Osteoblast (primary cell): ENCODE data around the gene ELAPOR1. TPM values are rescaled to one million over a fixed set of nuclear protein-coding genes. Genes with fewer than 3 reads are reported as not detected.

Experiments
- DNase-seq: peaks from one replicate; pipeline ENCODE4 v3.0.0; 2011; ENCODE audit warnings: low spot score, mixed read lengths; ENCODE audit not compliant: insufficient read length; ENCODE audit errors: missing footprints
- H2AFZ ChIP-seq: 2 replicates; pipeline ENCODE4 v1.6.0; 2011; ENCODE audit warnings: mild to moderate bottlenecking, low read length
- H3K27ac ChIP-seq: 2 replicates; pipeline ENCODE4 v1.5.1; 2011; ENCODE audit warnings: mild to moderate bottlenecking, low read depth, low read length, moderate library complexity
- H3K27me3 ChIP-seq: 2 replicates; pipeline ENCODE4 v1.6.0; 2012; ENCODE audit warnings: mild to moderate bottlenecking, control low read depth, inconsistent platforms, low read length, moderate library complexity; ENCODE audit not compliant: insufficient read depth
- H3K36me3 ChIP-seq: 2 replicates; pipeline ENCODE4 v1.5.1; 2011; ENCODE audit warnings: mild to moderate bottlenecking, low read length, control low read depth, moderate library complexity; ENCODE audit not compliant: insufficient read depth
- H3K4me1 ChIP-seq: 2 replicates; pipeline ENCODE4 v1.5.1; 2011; ENCODE audit warnings: mild to moderate bottlenecking, low read length, control low read depth, moderate library complexity; ENCODE audit not compliant: insufficient read depth
- H3K4me2 ChIP-seq: 2 replicates; pipeline ENCODE4 v1.6.0; 2011; ENCODE audit warnings: mild to moderate bottlenecking, low read length; ENCODE audit not compliant: insufficient read depth
- H3K4me3 ChIP-seq: fragments of 200-600 bp; sonication (generic); 3 replicates; pipeline ENCODE4 v1.5.1; 2012; ENCODE audit warnings: mild to moderate bottlenecking, low read length, inconsistent platforms; ENCODE audit not compliant: insufficient read depth
- H3K79me2 ChIP-seq: 2 replicates; pipeline ENCODE4 v1.6.0; 2012; ENCODE audit warnings: mild to moderate bottlenecking, low read length, control low read depth, inconsistent platforms; ENCODE audit not compliant: insufficient read depth
- H3K9me3 ChIP-seq: 2 replicates; pipeline ENCODE4 v1.5.1; 2011; ENCODE audit warnings: low read depth, low read length, control low read depth
- H4K20me1 ChIP-seq: 2 replicates; pipeline ENCODE4 v1.6.0; 2012; ENCODE audit warnings: mild to moderate bottlenecking, low read length, control low read depth; ENCODE audit not compliant: insufficient read depth
- total RNA-seq: library from RNA; depleted of rRNA; stranded (reverse); fragments of >200 nt; gene quantifications from 2 replicates; pipeline ENCODE4 v1.2.3, GENCODE V29; 2012
- TF ChIP-seq, protein P1 (sequence below): IDR thresholded peaks from 2 replicates; pipeline ENCODE4 v1.5.1; 2011; ENCODE audit warnings: mild to moderate bottlenecking, low read depth, low read length, moderate library complexity; ENCODE audit errors: extremely low read depth

Gene ELAPOR1
- total RNA-seq, 1 donor, result 0.36 TPM

DNA sequence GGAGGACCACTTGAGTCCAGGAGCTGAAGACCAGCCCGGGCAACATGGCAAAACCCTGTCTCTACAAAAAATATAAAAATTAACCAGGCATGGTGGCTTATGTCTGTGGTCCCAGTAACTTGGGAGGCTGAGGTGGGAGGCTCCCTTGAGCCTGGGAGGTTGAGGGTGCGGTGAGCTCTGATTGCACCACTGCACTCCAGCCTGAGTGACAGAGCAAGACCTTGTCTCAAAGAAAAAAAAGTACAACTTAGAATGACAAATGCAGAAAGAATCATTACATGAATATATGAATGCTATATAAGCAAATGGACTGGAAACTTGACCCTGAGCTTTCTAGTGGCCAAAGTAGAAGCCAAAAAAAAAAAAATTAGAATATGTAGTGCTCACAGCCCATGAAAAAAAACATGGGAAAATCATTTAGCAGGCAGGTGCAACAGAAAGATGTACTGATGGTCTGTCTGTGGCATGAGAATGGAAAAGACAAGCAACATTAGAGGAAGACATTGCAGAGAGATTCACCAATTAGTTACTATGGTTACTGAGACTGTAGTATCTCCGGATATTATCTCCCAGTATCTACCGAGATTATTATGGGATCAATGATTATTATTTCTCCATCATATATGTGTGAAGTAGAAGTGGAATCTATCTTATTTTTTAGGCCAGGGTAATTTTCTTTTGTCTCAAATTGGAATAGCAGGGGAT, 19.2 kb downstream of the ELAPOR1 start:
- H3K79me2 ChIP-seq, result no peaks in the 10 kb centered on the region
- no peaks in the 10 kb centered on the region for H4K20me1 ChIP-seq
- H3K27ac ChIP-seq, result no peak overlapping the region
- peaks cover 3% of the 10 kb centered on the region for H3K27me3 ChIP-seq
- no peak for DNase-seq
- no peak overlapping the region for H3K4me3 ChIP-seq
- H3K9me3 ChIP-seq, result no peaks in the 10 kb centered on the region
- no peaks in the 10 kb centered on the region for H3K36me3 ChIP-seq
- H3K4me1 ChIP-seq, result peaks cover 4% of the 10 kb centered on the region
- no peak overlapping the region for H2AFZ ChIP-seq
- H3K4me2 ChIP-seq, result no peak overlapping the region
- TF ChIP-seq, protein P1, sequence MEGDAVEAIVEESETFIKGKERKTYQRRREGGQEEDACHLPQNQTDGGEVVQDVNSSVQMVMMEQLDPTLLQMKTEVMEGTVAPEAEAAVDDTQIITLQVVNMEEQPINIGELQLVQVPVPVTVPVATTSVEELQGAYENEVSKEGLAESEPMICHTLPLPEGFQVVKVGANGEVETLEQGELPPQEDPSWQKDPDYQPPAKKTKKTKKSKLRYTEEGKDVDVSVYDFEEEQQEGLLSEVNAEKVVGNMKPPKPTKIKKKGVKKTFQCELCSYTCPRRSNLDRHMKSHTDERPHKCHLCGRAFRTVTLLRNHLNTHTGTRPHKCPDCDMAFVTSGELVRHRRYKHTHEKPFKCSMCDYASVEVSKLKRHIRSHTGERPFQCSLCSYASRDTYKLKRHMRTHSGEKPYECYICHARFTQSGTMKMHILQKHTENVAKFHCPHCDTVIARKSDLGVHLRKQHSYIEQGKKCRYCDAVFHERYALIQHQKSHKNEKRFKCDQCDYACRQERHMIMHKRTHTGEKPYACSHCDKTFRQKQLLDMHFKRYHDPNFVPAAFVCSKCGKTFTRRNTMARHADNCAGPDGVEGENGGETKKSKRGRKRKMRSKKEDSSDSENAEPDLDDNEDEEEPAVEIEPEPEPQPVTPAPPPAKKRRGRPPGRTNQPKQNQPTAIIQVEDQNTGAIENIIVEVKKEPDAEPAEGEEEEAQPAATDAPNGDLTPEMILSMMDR, result no peak

DNA sequence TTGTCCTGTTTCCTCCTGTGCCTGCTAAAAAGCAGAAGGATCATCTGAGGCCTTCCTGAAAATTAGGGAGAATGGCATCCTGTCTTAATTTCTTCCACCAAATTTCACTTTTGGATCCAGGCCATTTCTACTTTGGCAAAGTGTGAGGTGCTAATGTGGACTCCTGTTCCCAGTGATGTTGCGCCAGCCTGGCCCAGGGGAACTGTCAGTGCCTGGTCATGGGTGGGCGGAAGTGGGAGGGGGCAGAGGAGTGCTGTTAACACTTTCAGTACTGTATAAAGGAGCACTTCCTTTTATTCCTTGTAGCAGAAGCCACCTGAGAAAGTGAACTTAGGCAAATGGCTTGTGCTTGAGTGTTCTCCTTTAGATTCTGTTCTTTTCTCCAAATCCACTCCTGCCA, 19.9 kb downstream of the ELAPOR1 start:
- TF ChIP-seq, protein P1, result no peak
- Histone ChIP-seq H3K27me3 (peaks cover 3% of the 10 kb centered on the region), H3K79me2 (no peaks in the 10 kb centered on the region), H3K4me3 (no peak overlapping the region), H3K36me3 (no peaks in the 10 kb centered on the region), H3K9me3 (no peaks in the 10 kb centered on the region), H2AFZ (no peak overlapping the region), H3K4me2 (no peak overlapping the region), H4K20me1 (no peaks in the 10 kb centered on the region), H3K4me1 (peaks cover 4% of the 10 kb centered on the region), H3K27ac (no peak overlapping the region)
- no peak for DNase-seq

DNA sequence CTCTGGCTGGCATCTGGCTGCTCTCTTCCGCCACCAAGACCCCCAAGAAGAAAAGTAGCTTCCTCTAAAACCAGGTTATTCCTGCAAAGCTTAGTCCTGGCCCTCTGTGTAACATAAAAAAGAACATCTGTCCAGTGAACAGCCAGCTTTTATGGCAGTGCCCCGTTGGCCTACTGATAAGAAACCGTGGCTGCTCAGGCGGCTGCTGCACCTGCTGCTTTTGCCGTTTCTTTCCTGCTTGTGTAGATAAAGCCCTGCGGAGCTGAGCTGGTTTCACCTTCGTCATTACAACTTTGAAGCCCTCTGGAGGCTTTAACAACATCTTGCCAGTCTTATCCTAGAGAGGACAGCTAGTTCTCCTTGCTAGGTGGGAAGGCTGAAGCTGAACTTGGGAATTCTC, 20.5 kb downstream of the ELAPOR1 start:
- Histone ChIP-seq H3K4me2 (no peak overlapping the region), H4K20me1 (no peaks in the 10 kb centered on the region), H3K36me3 (no peaks in the 10 kb centered on the region), H3K27ac (no peak overlapping the region), H3K79me2 (no peaks in the 10 kb centered on the region), H3K4me1 (peaks cover 4% of the 10 kb centered on the region), H3K4me3 (no peak overlapping the region), H3K9me3 (no peaks in the 10 kb centered on the region), H3K27me3 (peaks cover 3% of the 10 kb centered on the region), H2AFZ (no peak overlapping the region)
- DNase-seq, result no peak
- TF ChIP-seq, protein P1, result no peak

DNA sequence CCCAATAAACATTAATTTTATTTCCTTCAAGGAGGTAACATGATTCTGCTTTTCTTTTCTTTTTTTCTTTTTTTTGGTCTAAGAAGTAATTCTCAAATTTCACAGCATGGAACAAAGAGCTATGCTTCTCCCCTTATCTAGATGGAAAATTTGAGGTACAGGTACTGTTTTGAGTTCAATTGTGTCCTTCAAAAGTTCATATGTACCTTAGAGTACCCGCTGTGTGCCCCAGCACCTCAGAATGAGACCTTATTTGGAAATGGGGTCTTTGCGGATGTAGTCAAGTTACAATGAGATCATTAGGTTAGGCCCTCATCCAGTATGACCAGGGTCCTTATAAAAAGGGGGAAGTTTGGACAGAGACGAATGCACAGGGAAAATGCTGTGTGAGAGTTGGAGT, 22.0 kb downstream of the ELAPOR1 start:
- Histone ChIP-seq H3K27ac (no peak overlapping the region), H4K20me1 (no peaks in the 10 kb centered on the region), H3K79me2 (no peaks in the 10 kb centered on the region), H3K4me3 (no peak overlapping the region), H3K4me2 (no peak overlapping the region), H3K9me3 (no peaks in the 10 kb centered on the region), H3K4me1 (peaks cover 4% of the 10 kb centered on the region), H3K36me3 (no peaks in the 10 kb centered on the region), H2AFZ (peak overlapping the region; percentile 23), H3K27me3 (peaks cover 3% of the 10 kb centered on the region)
- TF ChIP-seq, protein P1, result no peak
- no peak for DNase-seq
